ENCODE results near the gene RNF180.

The RNF180 gene

GRCh38 chr5:64165500-64166200 is at the start of gene RNF180:
Gene RNF180, plus strand, starts transcription at chr5:64165843. Its CDS starts 34,965 bp downstream, at chr5:64200808.
- peak; percentile 27 to 49 for DNase-seq

GRCh38 chr5:64125521-64125920 is 40.1 kb upstream of the RNF180 start:
- DNase-seq, result no peak

- DNase-seq, result no peak
Measured at GRCh38 chr5:64126202-64126741, 39.4 kb upstream of the RNF180 start.

- DNase-seq, result no peak
Measured at GRCh38 chr5:64140018-64140417, 25.6 kb upstream of the RNF180 start.

- peak in 1 of 2 experiments; percentile 0 for DNase-seq
Measured at GRCh38 chr5:64144425-64145215, 21.0 kb upstream of the RNF180 start.

- DNase-seq, result no peak
Measured at GRCh38 chr5:64145216-64145895, 20.3 kb upstream of the RNF180 start.

- no peak for DNase-seq
Measured at GRCh38 chr5:64147379-64147778, 18.3 kb upstream of the RNF180 start.

GRCh38 chr5:64147849-64148441 is 17.7 kb upstream of the RNF180 start:
- peak; percentile 4 to 42 for DNase-seq

- DNase-seq, result peak in 1 of 2 experiments; percentile 3
Measured at GRCh38 chr5:64149268-64149667, 16.4 kb upstream of the RNF180 start.

- DNase-seq, result no peak
Measured at GRCh38 chr5:64149857-64150521, 15.7 kb upstream of the RNF180 start.

GRCh38 chr5:64156261-64156660 is 9.4 kb upstream of the RNF180 start:
- no peak for DNase-seq

- no peak for DNase-seq
Measured at GRCh38 chr5:64158827-64159226, 6.8 kb upstream of the RNF180 start.

GRCh38 chr5:64160201-64160600 is 5.4 kb upstream of the RNF180 start:
- no peak for DNase-seq

- DNase-seq, result no peak
Measured at GRCh38 chr5:64161420-64161819, 4.2 kb upstream of the RNF180 start.

- no peak for DNase-seq
Measured at GRCh38 chr5:64163135-64163534, 2.5 kb upstream of the RNF180 start.

GRCh38 chr5:64163746-64164145 is 1.9 kb upstream of the RNF180 start:
- no peak for DNase-seq

- DNase-seq, result no peak
Measured at GRCh38 chr5:64164166-64164565, 1.5 kb upstream of the RNF180 start.

GRCh38 chr5:64165160-64165499 is 513 bp upstream of the RNF180 start:
- no peak for DNase-seq

- no peak for DNase-seq
Measured at GRCh38 chr5:64166201-64166959, 737 bp downstream of the RNF180 start.

- no peak for DNase-seq
Measured at GRCh38 chr5:64176301-64176700, 10.7 kb downstream of the RNF180 start.

- DNase-seq, result no peak
Measured at GRCh38 chr5:64180661-64181343, 15.2 kb downstream of the RNF180 start.

Data from NCI-H2081 (cell line).